GM12874 (cell line): ENCODE data around the gene OR5AR1.

Experiments
- TF ChIP-seq, protein P1 (sequence below): IDR thresholded peaks from 2 replicates; pipeline ENCODE4 v1.5.1; 2011; ENCODE audit warnings: low read depth, mild to moderate bottlenecking, control low read depth, low read length, moderate library complexity; ENCODE audit not compliant: insufficient read depth

OR5AR1 gene

DNA sequence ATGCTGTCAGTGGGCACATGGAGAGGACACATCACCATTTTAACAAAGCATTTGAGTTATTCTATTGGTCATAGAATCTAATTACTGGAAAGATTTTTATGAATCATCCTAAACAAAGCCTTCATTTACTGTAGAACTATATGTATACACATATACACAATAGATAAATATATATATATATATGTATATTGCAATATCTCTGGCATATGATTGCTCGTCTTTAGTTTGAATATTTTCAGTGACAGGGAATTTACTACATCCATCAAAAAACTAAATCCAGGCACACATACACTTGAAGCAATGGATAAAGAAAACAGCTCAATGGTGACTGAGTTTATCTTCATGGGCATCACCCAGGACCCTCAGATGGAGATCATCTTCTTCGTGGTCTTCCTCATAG is at the start of gene OR5AR1:
Gene OR5AR1 (plus strand): TSS at position 301 of the 400 bp plus-strand sequence. CDS start 0 bp downstream, at position 301.
- TF ChIP-seq, protein P1, sequence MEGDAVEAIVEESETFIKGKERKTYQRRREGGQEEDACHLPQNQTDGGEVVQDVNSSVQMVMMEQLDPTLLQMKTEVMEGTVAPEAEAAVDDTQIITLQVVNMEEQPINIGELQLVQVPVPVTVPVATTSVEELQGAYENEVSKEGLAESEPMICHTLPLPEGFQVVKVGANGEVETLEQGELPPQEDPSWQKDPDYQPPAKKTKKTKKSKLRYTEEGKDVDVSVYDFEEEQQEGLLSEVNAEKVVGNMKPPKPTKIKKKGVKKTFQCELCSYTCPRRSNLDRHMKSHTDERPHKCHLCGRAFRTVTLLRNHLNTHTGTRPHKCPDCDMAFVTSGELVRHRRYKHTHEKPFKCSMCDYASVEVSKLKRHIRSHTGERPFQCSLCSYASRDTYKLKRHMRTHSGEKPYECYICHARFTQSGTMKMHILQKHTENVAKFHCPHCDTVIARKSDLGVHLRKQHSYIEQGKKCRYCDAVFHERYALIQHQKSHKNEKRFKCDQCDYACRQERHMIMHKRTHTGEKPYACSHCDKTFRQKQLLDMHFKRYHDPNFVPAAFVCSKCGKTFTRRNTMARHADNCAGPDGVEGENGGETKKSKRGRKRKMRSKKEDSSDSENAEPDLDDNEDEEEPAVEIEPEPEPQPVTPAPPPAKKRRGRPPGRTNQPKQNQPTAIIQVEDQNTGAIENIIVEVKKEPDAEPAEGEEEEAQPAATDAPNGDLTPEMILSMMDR, result no peak

DNA sequence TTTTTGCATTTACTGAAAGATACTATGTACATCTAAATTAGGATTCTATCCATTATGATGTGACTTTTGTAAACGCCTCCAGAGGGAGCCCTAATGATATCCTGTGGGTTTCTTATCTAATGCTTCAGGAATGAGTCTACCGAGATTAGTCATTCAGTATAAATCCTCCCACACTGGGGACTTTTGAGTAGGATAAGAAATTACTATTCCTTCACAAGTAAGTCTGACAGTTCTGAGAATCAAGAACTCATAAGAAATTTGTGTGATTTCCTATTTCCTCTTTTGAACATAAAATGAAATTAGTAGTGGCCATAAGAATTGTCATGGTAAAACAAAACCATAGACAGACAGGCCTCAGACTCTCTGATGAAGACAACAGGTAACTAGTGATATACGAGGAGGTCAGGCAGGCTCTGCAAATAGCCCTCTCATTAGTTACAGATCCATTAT is 38.8 kb upstream of the OR5AR1 start:
- TF ChIP-seq, protein P1, result 0 out of 2 replicates have a peak, but pooled peaks have one; percentile 17

DNA sequence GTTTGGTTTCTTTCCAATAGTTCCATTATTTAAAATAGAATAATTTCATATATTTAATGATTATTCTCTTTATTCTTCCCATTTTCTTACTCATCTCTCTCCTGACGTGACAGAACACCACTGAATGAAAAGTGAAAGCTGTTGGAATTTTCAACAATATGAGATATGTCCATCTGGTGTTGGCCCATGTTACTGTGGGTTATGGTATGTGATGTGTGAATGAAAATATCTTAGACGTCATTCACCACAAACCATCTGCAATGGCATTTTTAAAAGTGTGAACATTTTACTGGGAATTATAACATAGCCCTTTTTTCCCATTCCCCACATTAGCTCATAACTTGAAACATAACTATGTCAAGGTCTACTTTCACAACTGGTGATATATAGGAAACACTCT is 37.5 kb upstream of the OR5AR1 start:
- TF ChIP-seq, protein P1, result no peak

DNA sequence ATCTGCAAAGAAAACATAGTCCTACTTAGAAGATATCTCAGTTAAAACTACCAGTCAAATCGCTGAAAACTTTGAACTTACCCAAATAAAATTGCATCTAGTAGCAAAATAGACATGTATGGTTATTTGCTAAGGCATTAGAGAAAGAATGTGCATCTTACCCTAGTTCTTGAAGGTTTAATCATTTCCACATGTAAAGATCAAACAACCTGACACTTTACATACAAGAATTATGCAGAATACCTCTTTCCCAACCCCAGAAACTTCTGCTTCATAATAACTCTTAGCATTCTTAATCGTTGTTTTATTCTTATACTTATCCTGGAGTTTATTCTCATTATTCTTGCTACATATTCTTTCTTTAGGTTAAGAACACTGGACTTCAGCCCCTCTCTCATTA is 31.2 kb upstream of the OR5AR1 start:
- TF ChIP-seq, protein P1, result no peak

DNA sequence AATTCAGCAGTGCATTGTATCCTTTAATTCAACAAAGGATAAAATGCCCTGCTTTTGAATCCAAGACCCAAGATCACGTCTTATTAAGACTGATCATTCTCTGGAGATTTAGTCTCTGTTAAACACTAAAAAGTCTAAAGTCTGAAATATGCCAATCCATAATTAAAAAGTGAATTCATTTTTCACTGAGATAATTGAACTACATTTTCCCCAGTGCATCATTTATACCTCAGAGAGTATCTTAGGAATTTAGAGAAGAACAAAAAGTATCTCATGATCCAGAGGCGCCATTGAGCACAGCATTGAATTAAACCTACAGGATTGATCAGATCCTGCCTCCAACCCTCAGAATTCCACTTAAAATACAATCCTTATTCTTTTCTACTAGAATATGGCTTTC is 26.6 kb upstream of the OR5AR1 start:
- TF ChIP-seq, protein P1, result no peak

DNA sequence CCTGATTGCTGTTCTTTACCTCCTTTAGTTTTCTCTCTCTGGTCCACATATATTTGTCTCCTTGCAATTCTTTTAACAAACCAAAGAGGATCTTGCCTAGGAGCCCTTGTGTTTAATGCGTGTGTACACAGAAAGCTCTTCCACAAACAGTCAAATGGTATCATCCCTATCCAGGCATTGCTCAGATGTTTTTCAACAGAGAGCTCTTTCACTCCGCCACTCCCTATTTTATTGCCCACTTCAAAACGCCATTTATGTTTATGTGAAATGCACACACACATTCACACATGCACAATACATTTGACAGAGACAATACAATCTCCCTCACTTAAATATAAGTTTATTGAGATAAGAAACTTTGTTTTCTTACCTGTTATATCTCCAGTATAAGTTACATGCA is 26.0 kb upstream of the OR5AR1 start:
- TF ChIP-seq, protein P1, result no peak

DNA sequence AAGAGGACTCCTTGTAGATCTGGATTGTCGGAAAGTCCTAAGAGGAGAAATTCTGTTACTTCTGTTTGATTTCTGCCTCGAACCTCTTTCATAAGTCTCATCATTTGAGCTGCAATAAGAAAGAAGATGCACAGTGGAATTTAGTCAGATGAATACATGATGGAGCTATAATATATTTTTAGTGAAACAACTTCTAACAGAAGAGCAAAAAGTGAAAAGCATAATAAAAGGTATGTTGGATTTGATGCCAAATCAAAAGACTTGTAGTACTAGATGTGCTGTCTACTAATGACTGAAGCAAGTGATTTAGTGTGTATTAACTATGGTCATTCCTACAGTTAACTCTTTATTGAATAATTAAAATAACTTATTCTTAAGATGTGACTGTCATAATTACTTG is 21.1 kb upstream of the OR5AR1 start, which contains the start of gene OR5AP2:
Gene OR5AP2 (minus strand): TSS at position 101 of the 400 bp plus-strand sequence. CDS start 0 bp downstream, at position 101.
- TF ChIP-seq, protein P1, result no peak
